Cardiac septum (tissue), 1 donor: ENCODE results near the gene GPC2. TPM values are rescaled to one million over a fixed set of nuclear protein-coding genes. Genes with fewer than 3 reads are reported as not detected.
"Not testable (repeated sequence)": the region's sequence is repeated elsewhere in the genome, so short reads cannot be mapped to it uniquely, and the experiment has no call there.

Experiments used
- DNase-seq: peaks from one replicate; pipeline ENCODE4 v3.0.0-alpha.2; 2020; ENCODE audit warnings: low spot score
- intact Hi-C: fragments of 100-400 bp; cut with DNase I; formaldehyde crosslinking; loops from one replicate; pipeline ENCODE4 v1.14.0; 2022
- total RNA-seq: library from RNA; stranded (reverse); fragmentation: NEBNext Ultra II Directional; extraction: Animal tissue kit (Norgen Biotek cat#: 25700); gene quantifications from one replicate; pipeline ENCODE4 v1.2.1, GENCODE V29; 2021
- donor health status: DM: no; HTN: no; CAD: no.

The GPC2 gene
- total RNA-seq, 1 donor from 2014 or later, result 0.92 TPM

- intact Hi-C loops, result no loop called here
- DNase-seq, result no peak
These were observed 32.3 kb upstream of the GPC2 start for GRCh38 chr7:100209493-100209892.

DNA sequence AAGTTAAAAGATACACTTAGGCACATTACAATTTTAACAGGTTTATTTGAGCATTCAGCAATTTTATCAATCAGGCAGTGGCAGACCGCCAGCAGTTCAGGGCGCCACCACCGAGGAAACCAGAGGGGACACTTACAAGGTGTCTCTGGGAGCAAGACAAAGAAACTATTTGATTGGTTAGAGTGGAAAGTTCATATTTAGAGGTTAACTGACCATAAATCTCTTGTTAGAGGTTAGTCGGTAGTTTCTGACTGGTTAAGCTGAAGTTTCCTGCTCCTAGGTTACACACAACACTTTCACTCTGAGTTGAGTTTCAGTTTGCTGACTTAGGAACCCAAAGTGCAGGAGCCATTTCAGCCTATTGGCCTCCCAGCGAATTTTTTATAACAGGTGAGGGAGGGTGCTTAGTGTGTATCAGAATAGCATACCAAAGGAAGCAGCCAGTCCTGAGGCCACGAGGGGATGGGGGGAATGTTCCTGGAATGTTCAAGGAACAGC, 31.8 kb upstream of the GPC2 start:
- intact Hi-C loops, result no loop called here
- no peak for DNase-seq

DNA sequence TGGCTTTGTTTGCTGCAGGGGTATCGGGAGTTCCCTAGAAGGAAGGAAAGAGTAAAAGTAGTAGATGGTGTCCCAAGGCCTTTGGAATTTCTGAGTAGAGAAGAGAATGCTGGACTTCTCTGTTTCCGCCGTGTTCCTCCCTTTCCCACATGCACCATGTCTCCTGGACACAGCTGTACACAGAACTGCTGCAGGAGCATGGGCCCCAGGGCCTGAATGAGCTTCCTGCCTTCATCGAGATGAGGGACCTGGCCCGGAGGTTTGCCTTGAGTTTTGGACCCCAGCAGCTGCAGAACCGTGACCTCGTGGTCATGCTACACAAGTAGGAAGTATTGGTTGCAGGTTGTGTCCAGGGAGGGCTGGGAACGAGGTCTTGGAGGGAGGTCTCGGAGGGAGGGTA, 27.3 kb upstream of the GPC2 start:
- DNase-seq, result no peak
- intact Hi-C loops, result no loop called here

- no peak for DNase-seq
- intact Hi-C loops, result no loop called here
These were observed 23.5 kb upstream of the GPC2 start for GRCh38 chr7:100200693-100201092.

GRCh38 chr7:100198266-100198665, 21.1 kb upstream of the GPC2 start:
- intact Hi-C loops, result no loop called here
- DNase-seq, result no peak

GRCh38 chr7:100195901-100196322, 18.7 kb upstream of the GPC2 start:
- DNase-seq, intact Hi-C loops: not testable (repeated sequence)

DNA sequence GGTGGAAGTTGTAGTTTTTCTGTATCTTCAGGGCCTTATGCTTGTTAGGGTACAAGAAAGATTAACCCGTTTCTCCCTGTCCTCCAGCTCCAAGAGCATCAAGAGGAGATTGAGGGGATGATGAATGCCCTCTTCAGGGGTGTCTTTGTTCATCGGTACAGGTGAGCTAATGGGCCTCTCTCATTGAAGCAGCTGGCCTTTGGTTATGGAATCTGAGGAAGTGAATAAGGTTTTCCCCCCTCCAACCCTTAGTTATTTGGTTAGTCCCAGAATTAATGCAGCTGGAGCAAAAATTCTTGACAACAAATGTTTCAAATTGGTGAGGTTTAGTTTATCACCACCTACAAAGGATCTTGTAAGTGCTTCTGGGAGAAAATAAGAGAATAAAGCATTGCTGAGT, 18.0 kb upstream of the GPC2 start:
- intact Hi-C loops, result no loop called here
- no peak for DNase-seq

GRCh38 chr7:100192969-100193368, 15.8 kb upstream of the GPC2 start:
- intact Hi-C loops, result no loop called here
- DNase-seq, result no peak

GRCh38 chr7:100192281-100192862, 15.2 kb upstream of the GPC2 start:
- DNase-seq, intact Hi-C loops: not testable (repeated sequence)

DNA sequence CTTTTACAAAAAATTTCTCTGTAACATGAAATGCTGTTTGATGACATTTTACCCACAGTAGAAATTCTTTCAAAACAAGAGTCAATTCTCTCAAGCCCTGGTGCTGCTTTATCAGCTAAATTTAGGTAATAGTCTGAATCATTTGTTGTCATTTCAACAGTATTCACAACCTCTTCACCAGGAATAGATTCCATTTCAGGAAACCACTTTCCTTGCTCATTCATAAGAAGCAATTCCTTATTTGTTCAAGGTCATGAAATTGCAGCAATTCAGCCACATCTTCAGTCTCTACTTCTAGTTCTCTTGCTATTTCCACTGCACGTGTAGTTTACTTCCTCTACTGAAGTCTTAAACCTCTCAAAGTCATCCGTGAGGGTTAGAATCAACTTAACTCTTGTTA, 14.6 kb upstream of the GPC2 start:
- DNase-seq, result no peak
- intact Hi-C loops, result no loop called here

DNA sequence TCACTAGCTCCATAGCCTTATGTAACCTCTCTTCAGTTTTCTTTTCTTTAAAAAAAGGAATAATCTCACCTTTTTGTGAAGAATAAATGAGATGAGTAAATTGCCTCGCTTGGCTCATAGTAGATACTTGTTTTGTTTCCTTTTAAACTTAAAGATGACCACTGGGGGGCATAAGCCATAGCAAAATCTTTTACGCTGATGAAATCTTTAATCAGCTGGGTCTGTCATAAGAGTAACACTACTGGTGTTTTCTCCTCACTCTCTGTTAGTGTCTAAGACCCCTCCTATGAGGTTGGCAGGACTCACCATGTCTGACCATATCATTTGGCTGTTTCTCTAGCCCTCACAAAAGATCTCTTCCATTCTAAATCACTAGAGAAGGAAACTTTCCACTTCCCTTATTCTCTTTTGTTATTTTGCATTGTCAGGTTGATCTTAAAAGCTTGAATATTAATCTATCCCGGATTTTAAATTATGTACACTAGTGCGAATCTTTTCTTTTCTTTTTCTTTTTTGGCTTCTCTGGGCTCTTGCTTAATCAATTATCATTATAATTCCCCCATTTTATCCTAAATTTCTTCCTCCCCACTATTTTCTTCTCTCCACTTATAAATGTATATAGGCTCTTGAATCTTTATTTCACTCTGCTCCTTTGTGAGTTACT, 13.0 kb upstream of the GPC2 start:
- DNase-seq, result no peak
- intact Hi-C loops, result no loop called here

- intact Hi-C loops, result no loop called here
- no peak for DNase-seq
These were observed 11.9 kb upstream of the GPC2 start for GRCh38 chr7:100189061-100189460.

DNA sequence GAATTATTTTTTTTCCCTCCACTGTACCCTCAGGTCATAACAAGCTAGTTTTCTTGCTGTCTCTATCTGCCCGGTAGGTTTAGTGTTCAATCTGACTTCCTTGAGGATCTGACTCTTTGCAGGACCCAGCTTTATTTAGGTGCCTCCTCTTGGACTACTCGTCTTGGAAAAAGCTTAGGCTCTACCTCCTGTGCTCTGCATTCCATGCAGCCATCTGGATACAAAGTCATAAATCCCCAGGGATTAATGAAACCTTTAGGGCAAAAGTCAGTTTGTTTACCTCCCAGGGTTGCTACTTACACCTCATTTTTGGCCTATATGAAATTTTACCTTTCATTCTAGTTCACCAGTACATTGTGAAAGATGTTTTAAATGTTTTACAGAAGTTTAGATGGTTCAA, 8.5 kb upstream of the GPC2 start:
- no peak for DNase-seq
- intact Hi-C loops, result no loop called here

- intact Hi-C loops, result not testable (repeated sequence)
These were observed 5.9 kb upstream of the GPC2 start for GRCh38 chr7:100183090-100183489.

GRCh38 chr7:100182616-100183015, 5.4 kb upstream of the GPC2 start:
- DNase-seq, intact Hi-C loops: not testable (repeated sequence)

More at GRCh38 chr7:100183090-100183489, 5.9 kb upstream of the GPC2 start:
- not testable (repeated sequence) for DNase-seq

DNA sequence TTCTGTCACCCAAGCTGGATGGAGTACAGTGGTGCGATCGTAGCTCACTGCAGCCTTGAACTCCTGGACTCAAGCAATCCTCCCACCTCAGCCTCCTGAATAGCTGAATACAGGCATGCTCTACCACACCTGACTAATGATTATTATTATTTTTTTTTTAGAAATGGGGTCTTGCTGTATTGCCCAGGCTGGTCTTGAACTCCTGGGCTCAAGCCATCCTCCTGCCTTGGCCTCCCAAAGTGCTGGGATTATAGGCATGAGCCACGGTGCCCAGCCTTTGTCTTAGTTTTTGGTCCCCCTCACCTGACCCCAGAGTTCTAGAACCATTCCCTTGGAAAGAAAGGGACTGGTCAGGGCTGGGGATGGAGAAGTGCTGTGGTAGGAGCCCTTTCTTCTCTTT, 2.9 kb upstream of the GPC2 start:
- intact Hi-C loops, DNase-seq: not testable (repeated sequence)

DNA sequence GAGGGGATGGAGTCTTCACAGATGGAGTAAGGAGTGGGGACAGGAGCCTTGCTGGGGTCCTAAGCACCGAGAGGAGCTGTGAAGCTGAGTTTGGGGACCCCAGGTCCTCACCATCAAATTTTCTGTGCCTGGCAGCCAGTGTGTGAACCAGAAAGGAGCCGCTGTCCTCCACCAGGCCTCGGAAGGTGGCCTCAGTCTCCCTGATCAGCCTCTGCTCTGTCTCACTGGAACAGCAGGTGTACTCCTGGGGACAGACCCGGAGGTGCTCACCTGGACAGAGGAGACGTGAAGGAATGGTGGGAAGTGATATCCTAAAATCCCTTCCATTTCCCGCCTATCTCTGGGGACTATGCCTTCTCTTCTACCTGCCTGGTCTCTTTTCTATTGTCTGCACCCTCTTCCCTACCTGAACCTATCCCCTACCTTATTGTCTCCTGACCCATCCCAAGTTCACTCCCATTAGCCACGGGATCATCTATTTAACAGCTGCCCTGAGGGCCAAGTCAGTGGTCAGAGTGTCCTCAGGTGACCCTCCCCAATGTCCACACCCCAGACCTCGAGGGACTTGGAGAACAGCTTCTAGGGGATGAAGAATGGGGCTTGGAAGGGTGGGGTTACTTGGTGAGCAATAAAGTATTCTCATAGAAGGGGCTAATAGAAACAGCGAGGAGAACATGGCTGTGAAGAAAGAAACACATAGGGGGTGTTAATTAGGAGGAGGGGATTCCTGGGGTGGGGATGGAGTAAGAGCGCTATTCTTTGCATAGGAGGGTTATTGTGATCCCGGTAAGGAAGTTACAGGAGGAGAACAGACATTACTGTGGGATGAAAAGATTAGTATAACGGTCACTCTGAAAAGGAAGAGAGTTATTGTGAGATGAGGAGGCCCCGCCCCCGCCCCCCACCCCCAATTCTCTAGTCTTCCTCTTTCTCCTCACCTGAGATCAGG, 811 bp downstream of the GPC2 start:
- no peak for DNase-seq
- intact Hi-C loops, result no loop called here

DNA sequence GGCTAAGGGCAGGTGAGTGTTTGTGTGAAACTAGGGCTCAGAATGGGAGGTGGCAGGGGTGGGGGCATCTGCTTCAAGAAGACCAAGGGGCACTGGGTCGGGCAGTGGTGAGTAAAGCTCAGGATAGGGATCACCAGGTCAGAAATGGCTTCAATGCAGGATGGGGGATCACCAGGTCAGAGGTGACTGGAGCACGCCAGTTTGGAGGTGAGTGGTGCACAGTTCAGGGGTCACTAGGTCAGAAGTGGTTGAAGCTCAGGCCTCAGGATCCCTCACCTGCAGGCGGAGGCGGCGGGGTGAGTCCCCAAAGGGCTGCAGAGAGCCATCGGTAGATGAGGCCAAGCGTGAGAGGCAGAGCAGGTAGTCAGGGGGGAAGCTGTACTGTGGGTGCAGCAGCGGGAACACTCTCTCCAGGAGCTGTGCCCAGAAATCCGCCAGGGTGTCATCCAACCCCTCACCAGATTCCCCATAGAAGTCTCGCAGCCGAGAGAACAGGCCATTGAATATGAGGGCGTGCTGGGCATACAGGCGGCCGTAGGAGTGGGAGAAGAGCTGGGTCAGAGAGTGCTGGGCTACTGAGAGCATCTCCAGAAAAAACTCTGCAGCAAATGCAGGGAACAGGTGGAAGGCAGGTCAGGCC, 1.8 kb downstream of the GPC2 start:
- intact Hi-C loops, result no loop called here

DNA sequence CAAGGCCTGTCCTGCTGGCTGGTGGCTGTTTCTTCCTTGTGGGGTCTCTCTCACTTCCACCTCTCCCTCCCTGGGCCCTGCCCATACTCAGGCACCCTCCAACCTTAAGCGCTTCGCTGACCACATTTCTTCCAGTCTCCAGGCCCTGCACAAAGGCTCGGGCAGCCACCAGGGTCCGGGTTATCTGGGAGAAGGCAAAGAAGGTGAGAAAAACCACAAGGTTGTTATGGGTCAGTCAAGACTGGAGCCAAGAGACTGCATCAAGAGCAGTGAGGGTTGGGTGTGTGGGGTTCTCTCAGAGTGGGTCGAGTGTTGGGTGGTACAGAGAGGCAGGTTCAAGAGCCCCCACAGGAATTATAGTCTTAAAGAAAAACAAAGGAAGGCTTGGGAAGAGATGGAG, 2.6 kb downstream of the GPC2 start:
- DNase-seq, result no peak
- intact Hi-C loops, result no loop called here

More for the DNA sequence above, 1.8 kb downstream of the GPC2 start:
- DNase-seq, result no peak
